Measurements from ENCODE around the gene MAP1LC3B. TPM values are rescaled to one million over a fixed set of nuclear protein-coding genes. Genes with fewer than 3 reads are reported as not detected.

MAP1LC3B gene
- total RNA-seq, 4 donors from 2014 or later, result 38.0 to 50.6 (median 40.7) TPM

GRCh38 chr16:87371261-87371866 lies 20.8 kb upstream of the MAP1LC3B start:
- Histone ChIP-seq H3K36me3 (peaks cover 0 to 15% (median 0%) of the 10 kb centered on the region in 3 donors), H3K9me3 (no peaks in the 10 kb centered on the region), H3K27ac (no peak overlapping the region), H3K27me3 (no peaks in the 10 kb centered on the region), H3K4me3 (no peak overlapping the region), H3K4me1 (peaks cover 0 to 57% (median 7%) of the 10 kb centered on the region in 4 donors)
- TF ChIP-seq POLR2A (IDR thresholded peaks at IDR 0.05), result no peak
- TF ChIP-seq, protein P1, sequence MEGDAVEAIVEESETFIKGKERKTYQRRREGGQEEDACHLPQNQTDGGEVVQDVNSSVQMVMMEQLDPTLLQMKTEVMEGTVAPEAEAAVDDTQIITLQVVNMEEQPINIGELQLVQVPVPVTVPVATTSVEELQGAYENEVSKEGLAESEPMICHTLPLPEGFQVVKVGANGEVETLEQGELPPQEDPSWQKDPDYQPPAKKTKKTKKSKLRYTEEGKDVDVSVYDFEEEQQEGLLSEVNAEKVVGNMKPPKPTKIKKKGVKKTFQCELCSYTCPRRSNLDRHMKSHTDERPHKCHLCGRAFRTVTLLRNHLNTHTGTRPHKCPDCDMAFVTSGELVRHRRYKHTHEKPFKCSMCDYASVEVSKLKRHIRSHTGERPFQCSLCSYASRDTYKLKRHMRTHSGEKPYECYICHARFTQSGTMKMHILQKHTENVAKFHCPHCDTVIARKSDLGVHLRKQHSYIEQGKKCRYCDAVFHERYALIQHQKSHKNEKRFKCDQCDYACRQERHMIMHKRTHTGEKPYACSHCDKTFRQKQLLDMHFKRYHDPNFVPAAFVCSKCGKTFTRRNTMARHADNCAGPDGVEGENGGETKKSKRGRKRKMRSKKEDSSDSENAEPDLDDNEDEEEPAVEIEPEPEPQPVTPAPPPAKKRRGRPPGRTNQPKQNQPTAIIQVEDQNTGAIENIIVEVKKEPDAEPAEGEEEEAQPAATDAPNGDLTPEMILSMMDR (IDR thresholded peaks at IDR 0.05), result no peak
- DNase-seq, result no peak

GRCh38 chr16:87372305-87372704 lies 19.8 kb upstream of the MAP1LC3B start:
- Histone ChIP-seq H3K9me3 (no peaks in the 10 kb centered on the region), H3K4me3 (no peak overlapping the region), H3K4me1 (peaks cover 0 to 59% (median 7%) of the 10 kb centered on the region in 4 donors), H3K27ac (no peak overlapping the region), H3K36me3 (peaks cover 0 to 13% (median 0%) of the 10 kb centered on the region in 3 donors), H3K27me3 (no peaks in the 10 kb centered on the region)
- TF ChIP-seq, protein P1 (IDR thresholded peaks at IDR 0.05), result no peak
- no peak for TF ChIP-seq POLR2A (IDR thresholded peaks at IDR 0.05)
- DNase-seq, result no peak

GRCh38 chr16:87374313-87374712 lies 17.8 kb upstream of the MAP1LC3B start:
- peaks cover 0 to 11% (median 0%) of the 10 kb centered on the region in 3 donors for H3K36me3 ChIP-seq
- no peaks in the 10 kb centered on the region for H3K9me3 ChIP-seq
- TF ChIP-seq POLR2A (IDR thresholded peaks at IDR 0.05), result no peak
- TF ChIP-seq, protein P1 (IDR thresholded peaks at IDR 0.05), result no peak
- DNase-seq, result no peak
- no peaks in the 10 kb centered on the region for H3K27me3 ChIP-seq
- H3K27ac ChIP-seq, result no peak overlapping the region
- peaks cover 0 to 47% (median 0%) of the 10 kb centered on the region in 4 donors for H3K4me1 ChIP-seq
- no peak overlapping the region for H3K4me3 ChIP-seq

DNA sequence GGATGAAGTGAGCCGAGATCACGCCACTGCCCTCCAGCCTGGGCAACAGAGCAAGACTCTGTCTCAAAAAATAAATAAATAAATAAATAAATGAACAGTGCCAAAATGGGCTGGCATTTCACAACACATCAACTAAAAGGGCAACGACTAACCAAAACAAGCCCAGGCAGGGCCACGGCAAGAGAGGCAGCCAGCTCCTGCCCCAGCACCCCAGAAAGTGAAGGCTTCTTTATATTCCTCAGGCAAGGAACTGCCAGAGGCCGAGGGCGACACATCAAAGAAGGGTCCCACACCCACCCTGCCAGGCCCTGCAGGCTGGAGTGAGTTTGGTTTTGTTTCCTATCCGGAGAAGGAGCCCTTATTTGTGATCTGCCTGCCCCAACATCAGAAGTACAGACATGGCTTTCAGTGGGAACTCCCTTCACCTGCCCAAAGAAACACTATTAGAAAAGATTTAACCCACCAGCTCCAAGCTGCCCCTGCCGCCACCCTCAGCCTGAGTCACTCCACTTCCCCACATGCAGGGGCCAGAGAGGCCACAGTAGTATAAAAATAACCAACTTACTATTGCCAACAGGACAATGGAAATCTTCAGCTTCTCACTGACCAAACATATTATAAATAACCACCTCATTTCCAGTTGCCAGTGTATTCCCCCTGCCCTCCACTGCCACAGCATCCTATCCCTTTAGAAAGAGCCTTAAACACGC lies 16.6 kb upstream of the MAP1LC3B start:
- DNase-seq, result no peak
- H3K4me1 ChIP-seq, result peaks cover 0 to 47% (median 1%) of the 10 kb centered on the region in 4 donors
- no peak overlapping the region for H3K4me3 ChIP-seq
- H3K27ac ChIP-seq, result no peak overlapping the region
- no peaks in the 10 kb centered on the region for H3K9me3 ChIP-seq
- TF ChIP-seq POLR2A (IDR thresholded peaks at IDR 0.05), result no peak
- TF ChIP-seq, protein P1 (IDR thresholded peaks at IDR 0.05), result no peak
- H3K36me3 ChIP-seq, result peaks cover 0 to 11% (median 0%) of the 10 kb centered on the region in 3 donors
- H3K27me3 ChIP-seq, result no peaks in the 10 kb centered on the region

GRCh38 chr16:87376660-87377059 lies 15.5 kb upstream of the MAP1LC3B start:
- no peak for DNase-seq
- peaks cover 0 to 44% (median 7%) of the 10 kb centered on the region in 4 donors for H3K4me1 ChIP-seq
- H3K27me3 ChIP-seq, result no peaks in the 10 kb centered on the region
- H3K4me3 ChIP-seq, result no peak overlapping the region
- no peak overlapping the region for H3K27ac ChIP-seq
- TF ChIP-seq, protein P1 (IDR thresholded peaks at IDR 0.05), result no peak
- no peak for TF ChIP-seq POLR2A (IDR thresholded peaks at IDR 0.05)
- no peaks in the 10 kb centered on the region for H3K9me3 ChIP-seq
- peaks cover 0 to 11% (median 0%) of the 10 kb centered on the region in 3 donors for H3K36me3 ChIP-seq

Data from Peyer's patch (tissue), 4 donors.